Parathyroid adenoma (tissue), 2 donors: ENCODE data around the gene CIDEB.

Experiments
- H2AFZ ChIP-seq: fragments of 300-600 bp; sonication (generic); one replicate; pipeline ENCODE4 v1.7.0; 2017; ENCODE audit warnings: antibody characterized with exemption, mild to moderate bottlenecking
- H3K27ac ChIP-seq: fragments of 300-600 bp; sonication (generic); one replicate; pipeline ENCODE4 v1.7.0; 2017
- H3K27me3 ChIP-seq: fragments of 300-600 bp; sonication (generic); one replicate; pipeline ENCODE4 v1.7.0; 2017; ENCODE audit warnings: low read length; ENCODE audit not compliant: control insufficient read depth, insufficient read depth
- H3K36me3 ChIP-seq: fragments of 300-600 bp; sonication (generic); one replicate; pipeline ENCODE4 v1.7.0; 2017; ENCODE audit warnings: low read length; ENCODE audit not compliant: control insufficient read depth, insufficient read depth
- H3K4me1 ChIP-seq: fragments of 300-600 bp; sonication (generic); one replicate; pipeline ENCODE4 v1.7.0; 2017; ENCODE audit warnings: control low read depth
- H3K4me2 ChIP-seq: fragments of 300-600 bp; sonication (generic); one replicate; pipeline ENCODE4 v1.7.0; 2017; ENCODE audit warnings: low read length
- H3K4me3 ChIP-seq: fragments of 300-600 bp; sonication (generic); one replicate; pipeline ENCODE4 v1.7.0; 2017; ENCODE audit warnings: low read depth, low read length
- H3K79me2 ChIP-seq: fragments of 300-600 bp; sonication (generic); one replicate; pipeline ENCODE4 v1.7.0; 2017; ENCODE audit warnings: control low read depth
- H3K9ac ChIP-seq: fragments of 300-600 bp; sonication (generic); one replicate; pipeline ENCODE4 v1.7.0; 2017; ENCODE audit warnings: mild to moderate bottlenecking
- H3K9me3 ChIP-seq: fragments of 300-600 bp; sonication (generic); one replicate; pipeline ENCODE4 v1.7.0; 2017; ENCODE audit warnings: low read length; ENCODE audit not compliant: control insufficient read depth
- TF ChIP-seq, protein P1 (sequence below): fragments of 300-600 bp; sonication (generic); IDR thresholded peaks from one replicate; pipeline ENCODE4 v1.7.0; 2017; ENCODE audit warnings: antibody characterized with exemption, mild to moderate bottlenecking
- donor health status: primary hyperparathyroidism.

The CIDEB gene

DNA sequence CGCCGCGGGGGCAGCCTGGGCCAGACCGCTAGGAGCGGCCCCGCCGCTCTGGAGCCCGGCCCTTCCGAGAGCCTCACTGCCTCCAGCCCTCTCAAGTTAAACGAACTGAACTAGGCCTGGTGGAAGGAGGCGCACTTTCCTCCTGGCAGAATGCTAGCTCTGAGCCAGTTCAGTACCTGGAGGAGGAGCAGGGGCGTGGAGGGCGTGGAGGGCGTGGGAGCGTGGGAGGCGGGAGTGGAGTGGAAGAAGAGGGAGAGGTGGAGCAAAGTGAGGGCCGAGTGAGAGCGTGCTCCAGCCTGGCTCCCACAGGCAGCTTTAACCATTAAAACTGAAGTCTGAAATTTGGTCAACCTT lies 8.8 kb upstream of the CIDEB start:
- TF ChIP-seq, protein P1, sequence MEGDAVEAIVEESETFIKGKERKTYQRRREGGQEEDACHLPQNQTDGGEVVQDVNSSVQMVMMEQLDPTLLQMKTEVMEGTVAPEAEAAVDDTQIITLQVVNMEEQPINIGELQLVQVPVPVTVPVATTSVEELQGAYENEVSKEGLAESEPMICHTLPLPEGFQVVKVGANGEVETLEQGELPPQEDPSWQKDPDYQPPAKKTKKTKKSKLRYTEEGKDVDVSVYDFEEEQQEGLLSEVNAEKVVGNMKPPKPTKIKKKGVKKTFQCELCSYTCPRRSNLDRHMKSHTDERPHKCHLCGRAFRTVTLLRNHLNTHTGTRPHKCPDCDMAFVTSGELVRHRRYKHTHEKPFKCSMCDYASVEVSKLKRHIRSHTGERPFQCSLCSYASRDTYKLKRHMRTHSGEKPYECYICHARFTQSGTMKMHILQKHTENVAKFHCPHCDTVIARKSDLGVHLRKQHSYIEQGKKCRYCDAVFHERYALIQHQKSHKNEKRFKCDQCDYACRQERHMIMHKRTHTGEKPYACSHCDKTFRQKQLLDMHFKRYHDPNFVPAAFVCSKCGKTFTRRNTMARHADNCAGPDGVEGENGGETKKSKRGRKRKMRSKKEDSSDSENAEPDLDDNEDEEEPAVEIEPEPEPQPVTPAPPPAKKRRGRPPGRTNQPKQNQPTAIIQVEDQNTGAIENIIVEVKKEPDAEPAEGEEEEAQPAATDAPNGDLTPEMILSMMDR: no peak
- H3K79me2 ChIP-seq: no peaks in the 10 kb centered on the region
- H3K4me2 ChIP-seq: no peak overlapping the region
- H3K4me1 ChIP-seq: no peaks in the 10 kb centered on the region
- no peak overlapping the region for H3K4me3 ChIP-seq
- H2AFZ ChIP-seq: no peak overlapping the region
- H3K9me3 ChIP-seq: no peaks in the 10 kb centered on the region
- peak overlapping the region; percentile 8 for H3K27ac ChIP-seq
- no peak overlapping the region for H3K9ac ChIP-seq
- H3K27me3 ChIP-seq: no peaks in the 10 kb centered on the region
- no peaks in the 10 kb centered on the region for H3K36me3 ChIP-seq

DNA sequence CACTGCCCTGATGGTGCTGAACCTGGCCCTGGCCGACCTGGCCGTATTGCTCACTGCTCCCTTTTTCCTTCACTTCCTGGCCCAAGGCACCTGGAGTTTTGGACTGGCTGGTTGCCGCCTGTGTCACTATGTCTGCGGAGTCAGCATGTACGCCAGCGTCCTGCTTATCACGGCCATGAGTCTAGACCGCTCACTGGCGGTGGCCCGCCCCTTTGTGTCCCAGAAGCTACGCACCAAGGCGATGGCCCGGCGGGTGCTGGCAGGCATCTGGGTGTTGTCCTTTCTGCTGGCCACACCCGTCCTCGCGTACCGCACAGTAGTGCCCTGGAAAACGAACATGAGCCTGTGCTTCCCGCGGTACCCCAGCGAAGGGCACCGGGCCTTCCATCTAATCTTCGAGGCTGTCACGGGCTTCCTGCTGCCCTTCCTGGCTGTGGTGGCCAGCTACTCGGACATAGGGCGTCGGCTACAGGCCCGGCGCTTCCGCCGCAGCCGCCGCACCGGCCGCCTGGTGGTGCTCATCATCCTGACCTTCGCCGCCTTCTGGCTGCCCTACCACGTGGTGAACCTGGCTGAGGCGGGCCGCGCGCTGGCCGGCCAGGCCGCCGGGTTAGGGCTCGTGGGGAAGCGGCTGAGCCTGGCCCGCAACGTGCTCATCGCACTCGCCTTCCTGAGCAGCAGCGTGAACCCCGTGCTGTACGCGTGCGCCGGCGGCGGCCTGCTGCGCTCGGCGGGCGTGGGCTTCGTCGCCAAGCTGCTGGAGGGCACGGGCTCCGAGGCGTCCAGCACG lies 8.2 kb upstream of the CIDEB start:
- Histone ChIP-seq H3K27me3 (no peaks in the 10 kb centered on the region), H3K9ac (no peak overlapping the region)

DNA sequence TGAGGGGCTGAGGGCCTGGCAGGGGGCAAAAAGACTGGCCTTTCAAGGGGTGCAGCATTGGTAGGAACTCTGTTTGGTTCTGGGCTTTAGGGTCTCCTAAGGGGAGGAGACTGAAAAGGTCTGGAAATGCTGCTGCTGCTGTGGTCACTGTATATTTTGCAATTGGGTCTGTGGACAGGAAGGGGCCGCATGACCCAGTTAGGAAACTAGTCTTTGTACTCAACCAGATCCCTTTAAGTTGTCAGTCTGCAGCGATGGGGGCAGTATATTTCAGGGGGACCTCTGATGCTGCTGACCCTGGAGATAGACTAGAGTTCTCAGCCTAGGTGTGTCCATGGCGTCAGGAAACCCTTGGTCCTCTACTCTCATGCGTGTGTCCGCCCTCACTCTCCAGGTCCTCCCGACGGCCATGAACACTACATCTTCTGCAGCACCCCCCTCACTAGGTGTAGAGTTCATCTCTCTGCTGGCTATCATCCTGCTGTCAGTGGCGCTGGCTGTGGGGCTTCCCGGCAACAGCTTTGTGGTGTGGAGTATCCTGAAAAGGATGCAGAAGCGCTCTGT lies 7.5 kb upstream of the CIDEB start:
- TF ChIP-seq, protein P1: no peak
- H3K9ac ChIP-seq: no peak overlapping the region
- H3K27me3 ChIP-seq: no peaks in the 10 kb centered on the region
- H3K9me3 ChIP-seq: no peaks in the 10 kb centered on the region
- H3K4me1 ChIP-seq: peaks cover 3% of the 10 kb centered on the region
- no peak overlapping the region for H3K4me2 ChIP-seq
- no peaks in the 10 kb centered on the region for H3K36me3 ChIP-seq
- no peaks in the 10 kb centered on the region for H3K79me2 ChIP-seq
- no peak overlapping the region for H3K4me3 ChIP-seq
- H3K27ac ChIP-seq: peak overlapping the region; percentile 47
- H2AFZ ChIP-seq: no peak overlapping the region

More for the DNA sequence above, 8.2 kb upstream of the CIDEB start:
- no peak overlapping the region for H3K4me2 ChIP-seq
- no peaks in the 10 kb centered on the region for H3K4me1 ChIP-seq
- H3K27ac ChIP-seq: peak overlapping the region; percentile 47
- H3K36me3 ChIP-seq: no peaks in the 10 kb centered on the region
- no peaks in the 10 kb centered on the region for H3K9me3 ChIP-seq
- no peak overlapping the region for H3K4me3 ChIP-seq
- no peak overlapping the region for H2AFZ ChIP-seq
- TF ChIP-seq, protein P1: no peak
- no peaks in the 10 kb centered on the region for H3K79me2 ChIP-seq

DNA sequence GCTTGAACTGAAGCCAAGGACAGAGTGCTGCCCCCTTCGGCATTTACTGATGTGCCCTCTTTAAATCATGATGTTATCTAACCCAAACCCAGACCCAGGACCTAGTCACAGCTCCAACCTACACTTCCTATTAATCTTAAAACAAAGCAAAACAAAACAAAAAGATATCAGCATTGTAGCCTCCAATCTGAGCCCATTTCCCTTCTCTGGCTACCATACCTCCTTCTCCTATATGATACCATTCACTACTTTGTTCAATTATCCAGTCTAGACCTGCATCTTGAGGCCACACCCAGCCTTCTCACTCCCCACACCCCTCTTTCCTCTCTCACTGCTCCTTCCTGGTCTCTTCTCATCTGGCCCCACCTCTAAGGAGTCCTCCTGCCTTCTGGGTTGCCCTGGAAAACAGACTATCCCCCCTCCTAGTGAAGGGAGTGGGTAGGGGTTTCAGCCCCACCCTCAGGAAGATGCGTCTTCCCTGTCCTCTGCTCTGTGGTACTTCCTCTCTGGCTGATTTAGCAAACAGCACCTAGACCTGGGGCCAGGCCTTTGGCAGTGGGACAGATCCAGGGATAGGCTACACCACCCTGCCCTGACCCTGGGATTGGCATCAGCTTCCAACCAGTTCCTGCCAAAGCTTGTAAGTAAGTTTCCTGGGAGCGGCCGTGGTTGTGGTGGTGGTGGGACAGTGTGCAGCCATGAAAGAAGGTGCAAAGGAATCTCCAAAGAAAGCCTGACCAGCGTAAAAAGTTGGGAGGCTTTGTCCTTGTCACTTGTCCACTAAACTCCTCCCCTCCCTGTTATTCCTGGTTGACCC lies 6.8 kb upstream of the CIDEB start:
- no peaks in the 10 kb centered on the region for H3K9me3 ChIP-seq
- TF ChIP-seq, protein P1: no peak
- H3K27me3 ChIP-seq: no peaks in the 10 kb centered on the region
- H3K4me1 ChIP-seq: peaks cover 7% of the 10 kb centered on the region
- H2AFZ ChIP-seq: no peak overlapping the region
- H3K36me3 ChIP-seq: no peaks in the 10 kb centered on the region
- H3K79me2 ChIP-seq: no peaks in the 10 kb centered on the region
- peak overlapping the region; percentile 47 for H3K27ac ChIP-seq
- H3K9ac ChIP-seq: no peak overlapping the region
- H3K4me2 ChIP-seq: no peak overlapping the region
- H3K4me3 ChIP-seq: no peak overlapping the region
